Lung (tissue), 12 donors: ENCODE data around the gene SLC38A10. TPM values are rescaled to one million over a fixed set of nuclear protein-coding genes. Genes with fewer than 3 reads are reported as not detected.

ENCODE experiments used
- ATAC-seq: fragments of 200-7000 bp; cut with Tn5 transposase; one replicate; pipeline ENCODE4 v1.9.1; 2020; ENCODE audit warnings: moderate number of reproducible peaks; ENCODE audit not compliant: insufficient read depth, low FRiP score
- DNase-seq, 3 donors: peaks; one replicate each; pipeline ENCODE4 v3.0.0-alpha.2; 2013 to 2017
- H3K27ac ChIP-seq, 2 donors: one replicate each; pipeline ENCODE4 v1.5.1; 2013; ENCODE audit warnings: mild to moderate bottlenecking in 2 of 2, moderate library complexity in 2 of 2, control low read depth in 1 of 2, inconsistent platforms in 1 of 2, low read depth in 1 of 2, low read length in 1 of 2
- H3K27me3 ChIP-seq, 3 donors: one replicate each; pipeline ENCODE4 v1.5.1; 2013; ENCODE audit warnings: low read length in 2 of 3; ENCODE audit not compliant: control insufficient read depth in 3 of 3, insufficient read depth in 3 of 3
- H3K36me3 ChIP-seq, 4 donors: one replicate each; pipeline ENCODE4 v1.5.1; 2013; ENCODE audit warnings: low read length in 4 of 4, mild to moderate bottlenecking in 1 of 4, moderate library complexity in 1 of 4; ENCODE audit not compliant: control insufficient read depth in 4 of 4, insufficient read depth in 4 of 4
- H3K4me1 ChIP-seq, 5 donors: one replicate each; pipeline ENCODE4 v1.5.1; 2013; ENCODE audit warnings: low read length in 5 of 5, mild to moderate bottlenecking in 2 of 5, moderate library complexity in 1 of 5; ENCODE audit not compliant: control insufficient read depth in 5 of 5, insufficient read depth in 5 of 5
- H3K4me3 ChIP-seq: one replicate; pipeline ENCODE4 v1.5.1; 2013; ENCODE audit warnings: mild to moderate bottlenecking, control low read depth, moderate library complexity
- H3K9ac ChIP-seq, 2 donors: one replicate each; pipeline ENCODE4 v1.5.1; 2013; ENCODE audit warnings: low read length in 2 of 2, control low read depth in 1 of 2; ENCODE audit not compliant: insufficient read depth in 1 of 2
- H3K9me3 ChIP-seq, 4 donors: one replicate each; pipeline ENCODE4 v1.5.1; 2013; ENCODE audit warnings: low read length in 3 of 4, mild to moderate bottlenecking in 1 of 4, moderate library complexity in 1 of 4; ENCODE audit not compliant: control insufficient read depth in 4 of 4, insufficient read depth in 3 of 4
- CTCF ChIP-seq: IDR thresholded peaks from 2 replicates; pipeline ENCODE4 v1.5.1; 2012; ENCODE audit warnings: mild to moderate bottlenecking; ENCODE audit errors: control extremely low read depth, extremely low read depth
- WGBS, 2 donors: extraction: QIAGEN DNeasy Blood & Tissue Kit; methylation state at CpG; one replicate each; pipeline ENCODE4 v1.1.7; 2013; 5-methylcytosine and 5-hydroxymethylcytosine counted together
- polyA plus RNA-seq, 2 donors: library from polyadenylated mRNA; stranded (reverse); fragments of 200-250 nt; gene quantifications; one replicate each; pipeline ENCODE4 v1.2.1, GENCODE V29; 2013
- total RNA-seq, 2 donors: library from RNA; depleted of rRNA in 1 of 2; stranded (reverse); fragments of >200 nt in 1 of 2; gene quantifications; one replicate each; pipeline ENCODE4 v1.2.1, GENCODE V29; 2014 to 2021
- donor health status: control.
- donor health status: control.
- donor health status: Bipolar disorder and iron deficiency.
- donor health status: healthy.
- donor health status: DM: yes; HTN: yes; CAD: no.

Gene SLC38A10
- total and polyA plus RNA-seq, 4 donors = 56.0 to 127 (median 82.4) TPM

- DNase-seq (no peak), ATAC-seq (no peak)
- Histone ChIP-seq H3K9ac (peak overlapping the region in 1 of 2 donors; percentile 16), H3K4me1 (peaks cover 0 to 19% (median 9%) of the 10 kb centered on the region in 5 donors), H3K9me3 (no peaks in the 10 kb centered on the region), H3K36me3 (peaks cover 0 to 25% (median 0%) of the 10 kb centered on the region in 4 donors), H3K27ac (peak overlapping the region; percentile 54 to 63), H3K27me3 (no peaks in the 10 kb centered on the region), H3K4me3 (peak overlapping the region; percentile 87)
- TF ChIP-seq CTCF = no peak
- WGBS, 2 donors = 0 to 1% methylated on average over 21 to 26 of the region's 26 CpGs
Observed at GRCh38 chr17:81238490-81238814, 56.7 kb downstream of the SLC38A10 start.

GRCh38 chr17:81237591-81238489, 57.3 kb downstream of the SLC38A10 start:
- WGBS, 2 donors = 53 to 63% methylated on average over 36 of the region's 36 CpGs
- H3K27me3 ChIP-seq = no peaks in the 10 kb centered on the region

GRCh38 chr17:81236784-81237183, 58.3 kb downstream of the SLC38A10 start:
- DNase-seq = no peak
- 92 to 97% methylated on average over 17 to 21 of the region's 21 CpGs for WGBS, 2 donors

More at GRCh38 chr17:81237591-81238489, 57.3 kb downstream of the SLC38A10 start:
- no peak for ATAC-seq
- TF ChIP-seq CTCF = no peak
- Histone ChIP-seq H3K36me3 (peaks cover 0 to 31% (median 0%) of the 10 kb centered on the region in 4 donors), H3K4me3 (peak overlapping the region; percentile 87), H3K9ac (peak overlapping the region in 1 of 2 donors; percentile 16), H3K4me1 (peaks cover 0 to 19% (median 9%) of the 10 kb centered on the region in 5 donors), H3K27ac (no peak overlapping the region), H3K9me3 (no peaks in the 10 kb centered on the region)
- no peak for DNase-seq

More at GRCh38 chr17:81236784-81237183, 58.3 kb downstream of the SLC38A10 start:
- H3K9ac ChIP-seq = no peak overlapping the region
- no peaks in the 10 kb centered on the region for H3K9me3 ChIP-seq
- no peak for TF ChIP-seq CTCF
- no peak overlapping the region for H3K27ac ChIP-seq
- H3K4me3 ChIP-seq = no peak overlapping the region
- H3K4me1 ChIP-seq = peaks cover 0 to 19% (median 9%) of the 10 kb centered on the region in 5 donors
- no peaks in the 10 kb centered on the region for H3K27me3 ChIP-seq
- no peak for ATAC-seq
- H3K36me3 ChIP-seq = peaks cover 0 to 39% (median 0%) of the 10 kb centered on the region in 4 donors
